ENCODE results near the gene RADX.

The RADX gene

GRCh38 chrX:106692425-106693065 lies 80.8 kb downstream of the RADX start:
- no peak for DNase-seq (ENCODE audit: low read depth)

GRCh38 chrX:106696502-106696901 lies 84.7 kb downstream of the RADX start:
- no peak for DNase-seq (ENCODE audit: low read depth)

GRCh38 chrX:106698693-106699092 lies 86.9 kb downstream of the RADX start:
- no peak for DNase-seq (ENCODE audit: low read depth)

- DNase-seq (ENCODE audit: low read depth): no peak
Measured at GRCh38 chrX:106702636-106703035, 90.9 kb downstream of the RADX start.

GRCh38 chrX:106706466-106706865 lies 94.7 kb downstream of the RADX start:
- DNase-seq (ENCODE audit: low read depth): no peak

- DNase-seq (ENCODE audit: low read depth): peak; percentile 68
Measured at GRCh38 chrX:106707771-106708454, 96.1 kb downstream of the RADX start.

- DNase-seq (ENCODE audit: low read depth): no peak
Measured at GRCh38 chrX:106710771-106711170, 99.0 kb downstream of the RADX start.

- no peak for DNase-seq (ENCODE audit: low read depth)
Measured at GRCh38 chrX:106711375-106711774, 99.6 kb downstream of the RADX start.

GRCh38 chrX:106716004-106716403 lies 104.2 kb downstream of the RADX start:
- DNase-seq (ENCODE audit: low read depth): no peak

- DNase-seq (ENCODE audit: low read depth): no peak
Measured at GRCh38 chrX:106716463-106716862, 104.7 kb downstream of the RADX start.

GRCh38 chrX:106718709-106719108 lies 106.9 kb downstream of the RADX start:
- DNase-seq (ENCODE audit: low read depth): no peak

GRCh38 chrX:106725931-106726330 lies 114.2 kb downstream of the RADX start:
- DNase-seq (ENCODE audit: low read depth): no peak

GRCh38 chrX:106726485-106727437 lies 115.0 kb downstream of the RADX start, which contains the start of gene RNF128:
RNF128 (plus strand) TSS chrX:106726701; CDS start chrX:106726914, 213 bp downstream.
- DNase-seq (ENCODE audit: low read depth): no peak

- no peak for DNase-seq (ENCODE audit: low read depth)
Measured at GRCh38 chrX:106728337-106728736, 116.6 kb downstream of the RADX start.

Data from HS-5 (cell line).